ENCODE results near the gene BANP.
"Not testable (repeated sequence)": the region's sequence is repeated elsewhere in the genome, so short reads cannot be mapped to it uniquely, and the experiment has no call there.

Gene BANP

DNA sequence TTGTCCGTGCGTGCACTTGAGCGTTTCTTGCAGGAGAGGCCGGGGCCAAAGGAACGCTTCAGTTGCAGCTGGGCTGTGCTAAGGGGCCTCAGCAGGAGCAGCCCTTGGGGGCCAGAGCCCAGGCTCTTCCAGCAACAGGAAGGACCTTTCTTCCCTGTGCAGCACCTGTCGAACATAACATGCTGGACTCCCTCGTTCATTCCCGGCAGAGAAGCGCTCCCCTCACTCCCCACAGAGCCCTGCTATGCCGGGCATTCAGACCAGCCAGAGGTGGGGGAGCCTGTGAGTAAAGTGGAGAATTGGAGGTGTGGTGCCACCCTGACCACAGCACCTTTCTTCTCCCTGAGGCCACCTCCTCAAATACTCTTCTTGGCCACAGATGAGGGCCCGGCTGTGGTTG, 94.1 kb downstream of the BANP start:
- not testable (repeated sequence) for DNase-seq (ENCODE audit: low read depth); H3K4me3 ChIP-seq (ENCODE audit: control insufficient read depth, low read depth, low read length)

DNA sequence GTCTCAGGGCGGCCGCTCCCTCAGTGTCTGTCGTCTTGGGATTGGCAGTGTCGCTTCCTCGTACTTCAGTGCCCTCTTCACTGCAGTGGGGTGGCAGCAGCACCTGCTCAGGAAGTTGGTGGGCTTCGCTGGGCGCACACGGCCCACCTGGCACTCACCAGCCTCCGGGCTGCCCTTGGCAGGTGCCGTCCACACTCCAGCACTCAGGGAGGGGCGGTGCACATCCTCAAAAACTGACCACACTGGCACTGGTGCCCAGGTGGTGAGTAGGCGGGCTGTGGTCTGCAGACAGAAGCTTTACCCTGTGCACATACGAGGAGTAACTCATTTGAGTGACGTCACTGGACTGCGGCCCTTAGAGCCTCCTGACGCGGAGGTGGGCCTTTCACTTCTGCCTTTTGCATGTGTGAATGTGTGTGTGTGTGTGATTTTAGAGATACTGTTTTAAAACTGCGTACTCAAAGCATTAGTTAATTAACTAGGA, 94.6 kb downstream of the BANP start:
- no peak for TF ChIP-seq CTCF (IDR thresholded peaks at IDR 0.05; ENCODE audit: control insufficient read depth, insufficient read depth, low read depth, low read length, missing control alignments)
- H3K4me3 ChIP-seq (ENCODE audit: control insufficient read depth, low read depth, low read length) = no peak overlapping the region
- DNase-seq (ENCODE audit: low read depth) = no peak

DNA sequence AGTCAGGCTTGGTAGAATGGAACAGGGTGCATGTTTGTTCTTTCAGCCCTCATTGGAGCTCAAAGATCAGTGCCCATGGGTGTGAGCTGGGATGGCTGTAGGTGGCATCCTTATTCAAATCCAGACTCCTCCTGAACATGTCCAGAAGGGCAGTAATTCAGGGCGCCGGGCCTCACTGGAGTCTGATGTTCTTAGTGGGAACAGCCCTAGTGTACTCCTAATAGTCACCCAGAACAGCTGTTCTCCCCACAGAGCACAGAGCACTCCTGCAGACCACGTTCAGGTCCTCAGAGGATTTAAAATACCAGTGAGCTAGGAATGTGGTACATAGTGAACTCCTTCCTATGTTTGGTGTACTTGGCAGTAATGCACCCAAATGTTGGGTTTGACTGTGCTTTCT, 96.2 kb downstream of the BANP start:
- no peak for TF ChIP-seq CTCF (IDR thresholded peaks at IDR 0.05; ENCODE audit: control insufficient read depth, insufficient read depth, low read depth, low read length, missing control alignments)
- H3K4me3 ChIP-seq (ENCODE audit: control insufficient read depth, low read depth, low read length) = no peak overlapping the region
- DNase-seq (ENCODE audit: low read depth) = no peak

GRCh38 chr16:88048985-88049384, 97.8 kb downstream of the BANP start:
- H3K4me3 ChIP-seq (ENCODE audit: control insufficient read depth, low read depth, low read length) = no peak overlapping the region
- DNase-seq (ENCODE audit: low read depth) = no peak
- TF ChIP-seq CTCF (IDR thresholded peaks at IDR 0.05; ENCODE audit: control insufficient read depth, insufficient read depth, low read depth, low read length, missing control alignments) = no peak

DNA sequence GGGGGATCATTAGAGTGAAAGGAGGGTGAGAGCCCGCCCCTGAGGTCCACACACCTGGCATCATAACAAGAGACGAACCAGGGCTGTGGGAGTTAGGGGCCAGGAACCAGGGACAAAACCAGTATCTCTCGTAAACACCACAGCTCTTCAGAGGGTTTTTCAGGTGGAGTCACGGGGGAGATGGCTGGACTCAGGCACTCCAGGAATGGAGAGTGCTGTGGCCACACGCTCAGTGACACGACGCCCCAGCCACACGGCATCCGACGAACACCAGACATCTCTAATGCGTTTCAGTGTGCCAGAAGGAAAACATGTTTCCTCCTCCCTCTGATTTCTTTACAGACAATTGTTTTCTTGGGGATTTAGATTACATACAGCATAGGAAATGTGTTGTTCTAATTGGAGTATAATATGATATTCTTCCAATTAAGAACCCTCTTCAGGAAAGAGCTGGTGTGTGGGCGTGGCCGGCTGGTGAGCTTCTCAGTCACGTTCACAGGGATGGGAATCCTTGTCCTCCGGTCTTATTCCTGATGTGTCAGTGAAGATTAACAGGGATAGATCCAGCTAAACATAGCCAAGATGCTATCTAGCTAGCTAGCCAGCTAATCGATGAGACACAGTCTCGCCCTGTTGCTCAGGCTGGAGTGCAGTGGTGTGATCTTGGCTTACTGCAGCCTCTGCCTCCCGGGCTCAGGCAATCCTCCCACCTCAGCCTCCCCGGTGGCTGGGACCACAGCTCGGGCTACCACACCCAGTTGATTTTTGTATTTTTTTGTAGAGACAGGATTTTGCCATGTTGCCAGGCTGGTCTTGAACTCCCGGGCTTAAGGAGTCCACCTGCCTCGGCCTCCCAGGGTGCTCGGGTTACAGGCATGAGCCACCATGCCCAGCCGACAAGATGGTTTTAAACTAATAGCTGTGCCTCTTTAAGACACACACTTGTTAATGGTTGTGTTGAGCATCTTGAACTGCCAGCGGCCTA, 98.6 kb downstream of the BANP start:
- TF ChIP-seq CTCF (IDR thresholded peaks at IDR 0.05; ENCODE audit: control insufficient read depth, insufficient read depth, low read depth, low read length, missing control alignments) = no peak
- DNase-seq (ENCODE audit: low read depth) = no peak

GRCh38 chr16:88050952-88051660, 99.9 kb downstream of the BANP start:
- no peak for DNase-seq (ENCODE audit: low read depth)
- TF ChIP-seq CTCF (IDR thresholded peaks at IDR 0.05; ENCODE audit: control insufficient read depth, insufficient read depth, low read depth, low read length, missing control alignments) = no peak
- no peak overlapping the region for H3K4me3 ChIP-seq (ENCODE audit: control insufficient read depth, low read depth, low read length)

More for the DNA sequence above, 98.6 kb downstream of the BANP start:
- no peak overlapping the region for H3K4me3 ChIP-seq (ENCODE audit: control insufficient read depth, low read depth, low read length)

GRCh38 chr16:88052661-88053060, 101.4 kb downstream of the BANP start:
- TF ChIP-seq CTCF (IDR thresholded peaks at IDR 0.05; ENCODE audit: control insufficient read depth, insufficient read depth, low read depth, low read length, missing control alignments) = no peak
- DNase-seq (ENCODE audit: low read depth) = no peak
- H3K4me3 ChIP-seq (ENCODE audit: control insufficient read depth, low read depth, low read length) = no peak overlapping the region

DNA sequence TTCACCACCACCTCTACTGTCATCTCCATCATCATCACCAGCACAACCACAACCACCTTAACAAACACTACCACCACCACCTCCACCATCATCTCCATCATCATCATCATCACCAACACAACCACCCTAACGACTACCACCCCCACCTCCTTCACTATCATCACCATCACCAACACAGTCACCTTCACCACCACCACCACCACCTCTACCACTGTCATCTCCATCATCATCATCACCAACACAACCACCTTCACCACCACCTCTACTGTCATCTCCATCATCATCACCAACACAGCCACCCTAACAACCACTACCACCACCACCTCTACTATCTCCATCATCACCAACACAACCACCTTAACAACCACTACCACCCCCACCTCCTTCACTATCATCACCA, 102.2 kb downstream of the BANP start:
- DNase-seq (ENCODE audit: low read depth); H3K4me3 ChIP-seq (ENCODE audit: control insufficient read depth, low read depth, low read length): not testable (repeated sequence)
